Measurements from ENCODE around the gene SMKR1. TPM values are rescaled to one million over a fixed set of nuclear protein-coding genes. Genes with fewer than 3 reads are reported as not detected.
"Not testable (repeated sequence)": the region's sequence is repeated elsewhere in the genome, so short reads cannot be mapped to it uniquely, and the experiment has no call there.

Gene SMKR1
- total RNA-seq, 2 donors from 2014 or later, result 0.59 to 6.6 TPM

- Histone ChIP-seq H3K27ac (no peak overlapping the region), H3K4me3 (no peak overlapping the region), H3K36me3 (no peaks in the 10 kb centered on the region), H3K4me1 (replicated peaks) (no peaks in the 10 kb centered on the region), H3K9me3 (no peaks in the 10 kb centered on the region), H3K27me3 (replicated peaks; ENCODE audit: insufficient read depth) (no peaks in the 10 kb centered on the region)
- no peak for TF ChIP-seq POLR2AphosphoS5 (IDR thresholded peaks at IDR 0.05)
- TF ChIP-seq, protein P1, sequence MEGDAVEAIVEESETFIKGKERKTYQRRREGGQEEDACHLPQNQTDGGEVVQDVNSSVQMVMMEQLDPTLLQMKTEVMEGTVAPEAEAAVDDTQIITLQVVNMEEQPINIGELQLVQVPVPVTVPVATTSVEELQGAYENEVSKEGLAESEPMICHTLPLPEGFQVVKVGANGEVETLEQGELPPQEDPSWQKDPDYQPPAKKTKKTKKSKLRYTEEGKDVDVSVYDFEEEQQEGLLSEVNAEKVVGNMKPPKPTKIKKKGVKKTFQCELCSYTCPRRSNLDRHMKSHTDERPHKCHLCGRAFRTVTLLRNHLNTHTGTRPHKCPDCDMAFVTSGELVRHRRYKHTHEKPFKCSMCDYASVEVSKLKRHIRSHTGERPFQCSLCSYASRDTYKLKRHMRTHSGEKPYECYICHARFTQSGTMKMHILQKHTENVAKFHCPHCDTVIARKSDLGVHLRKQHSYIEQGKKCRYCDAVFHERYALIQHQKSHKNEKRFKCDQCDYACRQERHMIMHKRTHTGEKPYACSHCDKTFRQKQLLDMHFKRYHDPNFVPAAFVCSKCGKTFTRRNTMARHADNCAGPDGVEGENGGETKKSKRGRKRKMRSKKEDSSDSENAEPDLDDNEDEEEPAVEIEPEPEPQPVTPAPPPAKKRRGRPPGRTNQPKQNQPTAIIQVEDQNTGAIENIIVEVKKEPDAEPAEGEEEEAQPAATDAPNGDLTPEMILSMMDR (IDR thresholded peaks at IDR 0.05), result no peak
- no peak for TF ChIP-seq POLR2A (IDR thresholded peaks at IDR 0.05)
- no peak for DNase-seq (ENCODE audit: low spot score)
- 41% methylated on average over 30 of the region's 30 CpGs for WGBS
- intact Hi-C loops (cut with DNase I), result no loop called here
These were observed 20.0 kb downstream of the SMKR1 start for GRCh38 chr7:129522088-129522970.

DNA sequence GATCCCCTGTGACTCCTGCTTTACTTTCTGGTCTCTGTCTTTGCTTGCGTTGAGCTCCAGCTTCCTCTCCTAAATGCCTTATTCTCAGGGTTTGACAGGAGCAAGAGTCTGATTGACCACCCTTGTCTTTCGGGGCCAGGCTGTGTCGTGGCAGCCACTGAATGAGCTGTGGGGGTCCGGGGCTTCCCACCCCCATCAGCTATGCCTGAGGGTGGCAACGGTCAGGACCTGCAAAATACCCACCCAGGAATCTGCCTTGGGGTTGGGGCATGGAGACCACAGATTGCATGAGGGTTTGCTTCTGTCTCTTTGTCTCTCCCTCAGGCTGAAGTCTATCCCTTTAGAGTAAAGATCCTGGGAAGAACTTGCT lies 20.6 kb downstream of the SMKR1 start:
- 47% methylated on average over 5 of the region's 5 CpGs for WGBS
- H3K27me3 ChIP-seq (replicated peaks; ENCODE audit: insufficient read depth), result no peaks in the 10 kb centered on the region
- TF ChIP-seq POLR2A (IDR thresholded peaks at IDR 0.05) (no peak), POLR2AphosphoS5 (IDR thresholded peaks at IDR 0.05) (no peak)
- TF ChIP-seq, protein P1 (IDR thresholded peaks at IDR 0.05), result no peak
- intact Hi-C loops (cut with DNase I), result no loop called here
- H3K36me3 ChIP-seq, result no peaks in the 10 kb centered on the region
- no peak overlapping the region for H3K4me3 ChIP-seq
- H3K9me3 ChIP-seq, result no peaks in the 10 kb centered on the region
- H3K4me1 ChIP-seq (replicated peaks), result no peaks in the 10 kb centered on the region
- DNase-seq (ENCODE audit: low spot score), result no peak
- H3K27ac ChIP-seq, result no peak overlapping the region

DNA sequence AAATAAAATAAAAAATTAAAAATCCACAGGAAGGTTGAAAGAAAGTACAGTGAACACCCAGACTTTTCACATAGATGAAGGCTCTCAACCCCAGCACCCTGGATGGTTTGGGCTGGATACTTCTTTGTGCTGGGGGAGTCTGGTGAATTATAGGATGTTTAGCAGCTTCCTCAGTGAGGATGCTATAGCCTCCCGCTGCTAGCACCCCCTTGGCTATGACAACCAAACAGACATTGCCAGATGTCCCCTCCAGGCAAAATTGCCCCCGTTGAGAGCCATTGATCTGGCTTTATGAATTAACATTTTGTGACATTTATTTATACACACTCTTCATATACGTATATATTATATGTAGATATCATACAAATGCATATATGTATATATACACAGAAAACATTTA lies 21.6 kb downstream of the SMKR1 start:
- no peaks in the 10 kb centered on the region for H3K4me1 ChIP-seq (replicated peaks)
- H3K36me3 ChIP-seq, result no peaks in the 10 kb centered on the region
- WGBS, result 68% methylated on average over 3 of the region's 3 CpGs
- H3K9me3 ChIP-seq, result no peaks in the 10 kb centered on the region
- intact Hi-C loops (cut with DNase I), result no loop called here
- H3K27ac ChIP-seq, result no peak overlapping the region
- H3K4me3 ChIP-seq, result no peak overlapping the region
- TF ChIP-seq, protein P1 (IDR thresholded peaks at IDR 0.05), result no peak
- no peak for TF ChIP-seq POLR2AphosphoS5 (IDR thresholded peaks at IDR 0.05)
- TF ChIP-seq POLR2A (IDR thresholded peaks at IDR 0.05), result no peak
- no peaks in the 10 kb centered on the region for H3K27me3 ChIP-seq (replicated peaks; ENCODE audit: insufficient read depth)
- DNase-seq (ENCODE audit: low spot score), result no peak

- DNase-seq (ENCODE audit: low spot score); H3K9me3 ChIP-seq; intact Hi-C loops (cut with DNase I); H3K36me3 ChIP-seq; H3K27me3 ChIP-seq (replicated peaks; ENCODE audit: insufficient read depth); H3K4me3 ChIP-seq; H3K4me1 ChIP-seq (replicated peaks); H3K27ac ChIP-seq: not testable (repeated sequence)
- 80% methylated on average over 2 of the region's 2 CpGs for WGBS
These were observed 22.1 kb downstream of the SMKR1 start for GRCh38 chr7:129524405-129524804.

GRCh38 chr7:129525225-129525862 lies 23.0 kb downstream of the SMKR1 start:
- Histone ChIP-seq H3K4me3 (no peak overlapping the region), H3K9me3 (no peaks in the 10 kb centered on the region), H3K4me1 (replicated peaks) (no peaks in the 10 kb centered on the region), H3K27ac (no peak overlapping the region), H3K36me3 (no peaks in the 10 kb centered on the region), H3K27me3 (replicated peaks; ENCODE audit: insufficient read depth) (no peaks in the 10 kb centered on the region)
- no peak for DNase-seq (ENCODE audit: low spot score)
- TF ChIP-seq, protein P1 (IDR thresholded peaks at IDR 0.05), result no peak
- TF ChIP-seq POLR2A (IDR thresholded peaks at IDR 0.05), result no peak
- TF ChIP-seq POLR2AphosphoS5 (IDR thresholded peaks at IDR 0.05), result no peak
- intact Hi-C loops (cut with DNase I), result no loop called here
- WGBS, result 73% methylated on average over 9 of the region's 9 CpGs
